GM19351 (cell line): ENCODE measurements around the gene RBM24.

Experiments used
- ATAC-seq: cut with Tn5 transposase; IDR thresholded peaks from one replicate; pipeline ENCODE4 v1.9.1; 2021; ENCODE audit warnings: mild to moderate bottlenecking, moderate library complexity; ENCODE audit not compliant: unreplicated experiment

RBM24 gene

GRCh38 chr6:17281100-17281496, at the start of gene RBM24:
Gene RBM24 (plus strand): TSS chr6:17281361. CDS start chr6:17281582, 221 bp downstream.
- no peak for ATAC-seq

- ATAC-seq: no peak
These were observed 47.6 kb upstream of the RBM24 start for GRCh38 chr6:17233531-17233930.

- ATAC-seq: no peak
These were observed 43.9 kb upstream of the RBM24 start for GRCh38 chr6:17237246-17237645.

- no peak for ATAC-seq
These were observed 41.9 kb upstream of the RBM24 start for GRCh38 chr6:17239260-17239659.

GRCh38 chr6:17240803-17241500, 40.2 kb upstream of the RBM24 start:
- no peak for ATAC-seq

- ATAC-seq: no peak
These were observed 39.1 kb upstream of the RBM24 start for GRCh38 chr6:17242087-17242486.

- no peak for ATAC-seq
These were observed 30.9 kb upstream of the RBM24 start for GRCh38 chr6:17250237-17250636.

GRCh38 chr6:17251953-17252352, 29.2 kb upstream of the RBM24 start:
- no peak for ATAC-seq

- no peak for ATAC-seq
These were observed 22.4 kb upstream of the RBM24 start for GRCh38 chr6:17258749-17259148.

- ATAC-seq: no peak
These were observed 15.6 kb upstream of the RBM24 start for GRCh38 chr6:17265570-17265969.

- no peak for ATAC-seq
These were observed 13.6 kb upstream of the RBM24 start for GRCh38 chr6:17267566-17267965.

- ATAC-seq: no peak
These were observed 13.0 kb upstream of the RBM24 start for GRCh38 chr6:17268114-17268513.

GRCh38 chr6:17269840-17270239, 11.3 kb upstream of the RBM24 start:
- no peak for ATAC-seq

GRCh38 chr6:17271628-17272027, 9.5 kb upstream of the RBM24 start:
- no peak for ATAC-seq

- ATAC-seq: no peak
These were observed 4.4 kb upstream of the RBM24 start for GRCh38 chr6:17276766-17277165.

GRCh38 chr6:17277256-17277655, 3.9 kb upstream of the RBM24 start:
- no peak for ATAC-seq

GRCh38 chr6:17278289-17279063, 2.7 kb upstream of the RBM24 start:
- ATAC-seq: no peak

- no peak for ATAC-seq
These were observed 1.0 kb upstream of the RBM24 start for GRCh38 chr6:17280138-17280537.

GRCh38 chr6:17280552-17281090, 540 bp upstream of the RBM24 start:
- no peak for ATAC-seq

GRCh38 chr6:17281497-17282481, 628 bp downstream of the RBM24 start:
- no peak for ATAC-seq

GRCh38 chr6:17283074-17283473, 1.9 kb downstream of the RBM24 start:
- no peak for ATAC-seq
